Measurements from ENCODE around the gene TFF2.

Gene TFF2

GRCh38 chr21:42343963-42344510, 6.8 kb downstream of the TFF2 start:
- DNase-seq, result peak in 1 of 2 experiments; percentile 14

DNA sequence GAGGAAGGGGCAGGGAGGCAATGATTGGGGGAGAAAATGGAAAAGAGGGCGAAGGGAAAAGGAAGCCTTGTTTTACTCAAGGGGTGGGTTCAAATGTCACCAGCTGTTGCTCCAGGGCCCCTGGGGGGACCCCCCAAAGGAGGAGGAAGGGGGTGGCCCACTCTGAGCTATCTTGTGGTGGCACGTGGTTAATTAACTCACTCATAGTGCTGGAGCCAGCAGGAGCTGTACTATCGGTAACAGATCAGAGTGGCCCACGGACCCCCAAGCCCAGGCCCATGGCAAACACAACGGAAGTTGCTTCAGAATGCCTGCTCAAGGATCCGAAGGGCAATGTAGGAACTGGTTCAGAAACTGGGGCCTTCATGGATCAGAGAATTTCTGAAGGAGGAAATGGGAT, 7.2 kb downstream of the TFF2 start:
- peak; percentile 8 to 10 for DNase-seq

GRCh38 chr21:42343101-42343500, 7.7 kb downstream of the TFF2 start:
- peak; percentile 10 to 12 for DNase-seq

GRCh38 chr21:42341776-42342542, 8.8 kb downstream of the TFF2 start:
- peak; percentile 10 to 15 for DNase-seq

DNA sequence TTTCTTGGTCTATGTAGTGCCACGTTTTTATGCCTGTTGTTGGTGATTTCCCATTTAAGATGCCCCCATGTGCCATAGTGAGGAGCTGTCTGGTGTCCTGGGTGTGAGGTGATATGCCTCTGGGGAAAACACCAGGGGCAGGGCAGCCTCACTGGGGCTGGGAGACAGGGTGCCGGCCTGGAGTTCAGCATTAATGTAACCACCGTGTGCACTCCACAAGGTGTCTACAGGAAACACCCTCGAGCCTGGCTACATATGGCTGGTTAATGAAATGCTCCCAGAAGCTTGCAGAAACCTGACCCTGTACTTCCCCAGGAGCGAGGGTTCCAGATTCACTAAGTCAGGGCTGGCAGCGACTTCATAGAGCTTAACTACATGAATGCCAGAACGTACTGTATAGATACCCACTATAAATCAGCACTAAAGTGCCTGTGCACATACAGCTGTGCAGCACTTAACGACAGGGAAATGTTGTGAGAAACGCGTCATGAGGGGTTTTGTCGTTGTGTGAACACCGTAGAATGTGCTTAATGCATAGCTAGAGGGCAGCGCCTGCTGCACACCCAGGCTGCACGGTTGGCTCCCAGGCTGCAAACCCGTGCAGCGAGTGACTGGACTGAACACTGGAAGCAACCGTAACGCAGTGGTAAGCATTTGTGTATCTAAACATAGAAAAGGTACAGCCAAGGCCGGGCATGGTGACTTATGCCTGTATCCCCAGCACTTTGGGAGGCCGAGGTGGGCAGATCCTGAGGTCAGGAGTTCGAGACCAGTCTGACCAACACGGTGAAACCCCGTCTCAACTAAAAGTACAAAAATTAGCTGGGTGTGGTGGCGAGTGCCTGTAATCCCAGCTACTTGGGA, 10.4 kb downstream of the TFF2 start:
- peak; percentile 12 to 14 for DNase-seq

GRCh38 chr21:42338729-42339715, 11.8 kb downstream of the TFF2 start:
- peak; percentile 15 to 17 for DNase-seq

GRCh38 chr21:42337830-42338728, 12.7 kb downstream of the TFF2 start:
- peak; percentile 86 to 87 for DNase-seq

DNA sequence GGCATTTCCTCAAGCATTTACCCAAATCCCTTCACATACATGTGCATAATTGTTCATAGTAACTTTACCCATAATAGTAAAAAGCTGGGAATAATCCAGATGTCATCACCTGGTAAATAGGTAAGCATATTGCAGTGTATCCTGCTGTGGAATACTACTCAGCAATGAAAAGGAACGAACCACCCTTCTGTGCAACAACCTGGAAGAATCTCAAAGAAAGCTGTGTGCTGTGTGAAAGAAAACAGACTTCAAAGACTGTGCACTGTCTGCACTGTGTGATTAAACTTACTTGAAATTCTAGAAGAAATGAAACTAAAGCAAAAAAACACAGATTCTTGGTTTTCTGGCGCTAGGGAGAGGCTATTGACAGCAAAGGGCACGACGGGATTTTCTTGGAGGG, 13.5 kb downstream of the TFF2 start:
- no peak for DNase-seq

GRCh38 chr21:42336054-42336453, 14.7 kb downstream of the TFF2 start:
- DNase-seq, result peak; percentile 4 to 8

DNA sequence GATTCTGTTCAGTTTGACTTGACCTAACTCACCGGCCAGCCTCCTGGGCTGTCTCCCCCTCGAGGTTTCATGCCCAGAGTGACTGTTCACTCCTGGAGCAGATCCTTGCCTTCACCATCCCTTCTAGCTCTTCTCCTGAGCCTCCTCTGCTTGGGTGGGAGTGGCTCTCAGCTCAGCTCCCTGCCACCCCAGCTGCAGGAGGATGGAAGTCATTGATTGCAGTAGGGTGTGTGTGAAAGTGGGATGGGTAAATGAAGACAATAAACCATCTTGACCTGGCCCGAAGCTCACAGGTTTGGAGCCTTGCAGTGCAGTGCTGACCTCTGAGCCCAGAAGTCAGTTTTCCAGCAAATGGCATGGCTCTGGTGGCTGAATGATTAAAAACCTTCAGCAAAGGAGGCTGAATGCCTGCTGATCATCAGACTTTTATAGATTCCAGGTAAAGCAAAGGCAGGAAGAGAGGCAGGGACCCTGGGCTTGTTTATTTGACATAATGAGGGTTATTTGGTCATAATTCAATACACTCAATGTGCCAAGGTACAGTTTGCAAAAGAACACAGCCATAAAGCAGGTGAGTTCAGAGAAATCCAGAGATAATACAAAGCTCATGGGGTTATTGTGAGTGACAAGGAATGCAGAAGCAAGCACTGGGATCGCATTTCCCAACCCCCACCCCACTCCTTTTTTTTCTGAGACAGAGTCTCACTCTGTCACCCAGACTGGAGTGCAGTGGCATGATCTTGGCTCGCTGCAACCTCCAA, 18.1 kb downstream of the TFF2 start:
- peak in 1 of 2 experiments; percentile 5 for DNase-seq

- no peak for DNase-seq
Measured at GRCh38 chr21:42331660-42332059, 19.1 kb downstream of the TFF2 start.

GRCh38 chr21:42330380-42331371, 20.1 kb downstream of the TFF2 start:
- peak in 1 of 2 experiments; percentile 4 for DNase-seq

GRCh38 chr21:42324896-42325295, 25.9 kb downstream of the TFF2 start:
- peak in 1 of 2 experiments; percentile 7 for DNase-seq

DNA sequence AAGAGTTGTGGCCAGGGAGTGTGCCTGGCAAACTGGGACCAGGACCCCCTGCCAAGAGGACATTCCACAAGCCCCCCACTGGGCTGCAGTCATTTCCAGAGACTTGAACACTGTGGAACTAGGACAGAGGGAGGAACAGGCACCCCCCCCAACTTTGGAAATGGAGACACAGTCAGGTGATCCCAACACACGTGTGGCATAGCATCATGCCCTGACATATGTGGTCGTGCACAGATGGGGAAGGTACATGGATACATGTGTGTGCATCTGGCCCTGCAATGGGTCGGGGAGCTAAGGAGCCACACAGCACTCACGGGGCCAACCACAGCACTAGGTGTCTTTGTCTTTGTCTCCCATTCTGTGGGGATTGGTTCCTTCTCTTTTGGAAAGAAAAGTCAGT, 28.9 kb downstream of the TFF2 start:
- peak; percentile 3 to 5 for DNase-seq

DNA sequence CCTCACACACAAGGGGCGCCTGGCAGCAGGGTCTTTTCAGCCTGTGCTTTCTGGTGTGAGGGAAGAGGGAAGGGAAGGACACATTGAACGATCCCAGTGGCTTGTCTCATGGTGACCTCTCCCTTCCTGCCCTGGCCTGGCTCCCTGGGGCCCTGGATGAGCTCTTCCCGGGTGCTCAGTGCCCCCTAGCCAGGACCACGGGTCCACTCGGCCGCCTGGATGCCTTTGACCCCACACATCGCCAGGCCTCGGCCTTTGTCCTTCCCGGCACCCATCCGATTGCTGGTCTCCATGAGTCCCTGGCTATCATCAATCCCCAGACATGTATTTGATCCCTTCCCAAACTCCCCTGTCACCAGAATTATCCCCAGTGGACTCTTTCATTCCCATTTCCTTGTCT, 29.6 kb downstream of the TFF2 start:
- DNase-seq, result peak in 1 of 2 experiments; percentile 0

DNA sequence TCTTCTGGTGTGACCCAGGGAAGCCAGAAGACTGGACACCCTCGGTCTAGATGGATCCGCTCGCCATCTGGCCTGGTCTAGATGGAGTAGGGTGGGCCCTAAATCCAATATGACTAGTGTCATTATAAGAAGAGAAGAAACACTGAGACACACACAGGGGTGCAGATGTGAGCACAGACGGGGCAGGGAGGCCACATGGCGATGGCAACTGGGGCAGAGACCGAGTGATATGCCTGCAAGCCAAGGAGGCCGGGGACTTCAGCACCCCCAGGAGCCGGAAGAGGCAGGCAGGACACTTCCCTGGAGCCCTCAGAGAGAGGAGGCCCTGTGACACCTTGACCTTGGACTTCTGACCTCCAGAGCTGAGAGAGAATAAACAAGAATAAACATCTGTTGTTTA, 30.0 kb downstream of the TFF2 start:
- DNase-seq, result peak; percentile 6 to 7

- peak; percentile 14 to 16 for DNase-seq
Measured at GRCh38 chr21:42319851-42320572, 30.8 kb downstream of the TFF2 start.

GRCh38 chr21:42319376-42319775, 31.4 kb downstream of the TFF2 start:
- DNase-seq, result peak; percentile 19 to 26

All from activated T-cell treated with anti-CD3 and anti-CD28 coated beads, Interleukin-2, amount 50 U/mL, for 48 hours (primary cell).